HepG2 (cell line): ENCODE measurements around the gene PMS1. TPM values are rescaled to one million over a fixed set of nuclear protein-coding genes. Genes with fewer than 3 reads are reported as not detected.
A peak's percentile ranks its signal among the peaks of the same experiment; 100 is the strongest.

ENCODE experiments used
- CSRNP1 ChIP-seq: sonication (generic); formaldehyde crosslinking; IDR thresholded peaks from 2 replicates; pipeline ENCODE4 v1.8.1; 2023; ENCODE audit warnings: mild to moderate bottlenecking, missing genetic modification reagents
- E2F1 ChIP-seq: sonication (generic); formaldehyde crosslinking; IDR thresholded peaks from 2 replicates; pipeline ENCODE4 v1.5.0; 2020; ENCODE audit warnings: missing genetic modification reagents
- KDM2A ChIP-seq: sonication (generic); formaldehyde crosslinking; IDR thresholded peaks from 2 replicates; pipeline ENCODE4 v1.4.0; 2020; ENCODE audit warnings: low read depth, missing genetic modification reagents, borderline replicate concordance
- MBD4 ChIP-seq: IDR thresholded peaks from 2 replicates; pipeline ENCODE4 v1.6.1; 2012; ENCODE audit warnings: low read length, inconsistent platforms, borderline replicate concordance
- NBN ChIP-seq: fragments of 450-650 bp; conservative IDR thresholded peaks from 2 replicates; pipeline ENCODE4 v1.6.1; 2017
- NFE2L2 ChIP-seq: fragments of 150-350 bp; IDR thresholded peaks from 2 replicates; pipeline ENCODE4 v1.6.1; 2014; ENCODE audit warnings: low read length
- PITX1 ChIP-seq: sonication (generic); formaldehyde crosslinking; IDR thresholded peaks from 2 replicates; pipeline ENCODE4 v1.5.1; 2020; ENCODE audit warnings: mild to moderate bottlenecking, missing genetic modification reagents
- SCMH1 ChIP-seq: sonication (generic); formaldehyde crosslinking; IDR thresholded peaks from 2 replicates; pipeline ENCODE4 v1.9.0; 2021; ENCODE audit warnings: missing genetic modification reagents, mild to moderate bottlenecking, borderline replicate concordance
- SETDB1 ChIP-seq: sonication (generic); formaldehyde crosslinking; IDR thresholded peaks from 2 replicates; pipeline ENCODE4 v1.5.1; 2020; ENCODE audit warnings: missing genetic modification reagents, mild to moderate bottlenecking, borderline replicate concordance
- ZBTB2 ChIP-seq: sonication (generic); formaldehyde crosslinking; IDR thresholded peaks from 2 replicates; pipeline ENCODE4 v1.8.0; 2022; ENCODE audit warnings: low read depth, missing genetic modification reagents
- ZBTB21 ChIP-seq: sonication (generic); formaldehyde crosslinking; IDR thresholded peaks from 2 replicates; pipeline ENCODE4 v1.4.0; 2020; ENCODE audit warnings: missing genetic modification reagents
- ZNF280B ChIP-seq: sonication (generic); formaldehyde crosslinking; IDR thresholded peaks from 2 replicates; pipeline ENCODE4 v1.5.0; 2020; ENCODE audit warnings: missing genetic modification reagents, mild to moderate bottlenecking, borderline replicate concordance
- ZNF556 ChIP-seq: sonication (generic); formaldehyde crosslinking; IDR thresholded peaks from 2 replicates; pipeline ENCODE4 v1.4.0; 2020; ENCODE audit warnings: mild to moderate bottlenecking, missing genetic modification reagents, borderline replicate concordance
- ZNF576 ChIP-seq: sonication (generic); formaldehyde crosslinking; IDR thresholded peaks from 2 replicates; pipeline ENCODE4 v1.4.0; 2020; ENCODE audit warnings: mild to moderate bottlenecking, missing genetic modification reagents
- ZNF704 ChIP-seq: sonication (generic); formaldehyde crosslinking; IDR thresholded peaks from 2 replicates; pipeline ENCODE4 v1.8.1; 2023; ENCODE audit warnings: mild to moderate bottlenecking, inconsistent platforms, moderate library complexity, missing genetic modification reagents, borderline replicate concordance
- ZNF773 ChIP-seq: sonication (generic); formaldehyde crosslinking; IDR thresholded peaks from 2 replicates; pipeline ENCODE4 v1.4.0; 2020; ENCODE audit warnings: missing genetic modification reagents, borderline replicate concordance
- ZNF83 ChIP-seq: sonication (generic); formaldehyde crosslinking; IDR thresholded peaks from 2 replicates; pipeline ENCODE4 v1.4.0; 2020; ENCODE audit warnings: missing genetic modification reagents, mild to moderate bottlenecking, borderline replicate concordance
- ZZZ3 ChIP-seq: sonication (generic); formaldehyde crosslinking; IDR thresholded peaks from 2 replicates; pipeline ENCODE4 v1.4.0; 2020; ENCODE audit warnings: missing genetic modification reagents, mild to moderate bottlenecking, borderline replicate concordance
- polyA plus RNA-seq, 8 experiments: library from polyadenylated mRNA; depleted of rRNA in 3 of 8; stranded (reverse) in 7 of 8; unstranded in 1 of 8; fragments of >200 nt; fragmentation: Illumina TruSeq in 4 of 8; extraction: Trizol in 4 of 8; gene quantifications; 2 replicates each; pipeline versions ENCODE4 v1.2.1 to v1.2.3, GENCODE V29; 2011 to 2016; ENCODE audit warnings: low read depth in 4 of 8, missing spikeins in 1 of 8, mixed read lengths in 1 of 8; ENCODE audit not compliant: insufficient read depth in 1 of 8
- total RNA-seq, 5 experiments: library from RNA; depleted of rRNA; stranded (reverse); fragments of >200 nt; fragmentation: Illumina TruSeq; extraction: Trizol; gene quantifications; 2 replicates each; pipeline ENCODE4 v1.2.3, GENCODE V29; 2016; ENCODE audit warnings: low read depth in 1 of 5

PMS1 gene
- total and polyA plus RNA-seq, 2 of the 13 experiments (the other 11 are each of a cell fraction or from before 2014, with no cell fraction given), result 14.6 to 39.9 TPM

GRCh38 chr2:189762551-189763298, 21.5 kb upstream of the PMS1 start, which contains the start of gene OSGEPL1 (continued):
- TF ChIP-seq ZNF773 (CRISPR knock-in tag) (no peak; the same call in 1 of the 2 replicates), MBD4 (no peak), ZNF556 (CRISPR knock-in tag) (peak; percentile 83), ZZZ3 (CRISPR knock-in tag) (peak; percentile 80; the same call in 1 of the 2 replicates), SETDB1 (CRISPR knock-in tag) (no peak), E2F1 (CRISPR knock-in tag) (peak; percentile 71), ZNF704 (CRISPR knock-in tag) (0 out of 2 replicates have a peak, but pooled peaks have one; percentile 53), SCMH1 (CRISPR knock-in tag) (no peak), ZNF280B (CRISPR knock-in tag) (peak; percentile 74; the same call in 1 of the 2 replicates), NBN (no peak), NFE2L2 (no peak), ZNF83 (CRISPR knock-in tag) (no peak), ZNF576 (CRISPR knock-in tag) (no peak), PITX1 (CRISPR knock-in tag) (peak; percentile 42; the same call in 1 of the 2 replicates), KDM2A (peak; percentile 99), CSRNP1 (CRISPR knock-in tag) (peak; percentile 88), ZBTB21 (CRISPR knock-in tag) (no peak), ZBTB2 (CRISPR knock-in tag) (0 out of 2 replicates have a peak, but pooled peaks have one; percentile 14)
